GM19467 (cell line): Measurements from ENCODE around the gene EXO5.
"Not testable (repeated sequence)": the region's sequence is repeated elsewhere in the genome, so short reads cannot be mapped to it uniquely, and the experiment has no call there.

Experiments
- ATAC-seq: cut with Tn5 transposase; IDR thresholded peaks from one replicate; pipeline ENCODE4 v1.9.1; 2021; ENCODE audit warnings: mild to moderate bottlenecking, moderate library complexity; ENCODE audit not compliant: unreplicated experiment

Gene EXO5

GRCh38 chr1:40546957-40547356 is 38.4 kb downstream of the EXO5 start:
- ATAC-seq: no peak

- ATAC-seq: no peak
These were observed 44.5 kb downstream of the EXO5 start for GRCh38 chr1:40553017-40553416.

- ATAC-seq: not testable (repeated sequence)
These were observed 46.2 kb downstream of the EXO5 start for GRCh38 chr1:40554807-40555206.

GRCh38 chr1:40556121-40556520 is 47.6 kb downstream of the EXO5 start:
- ATAC-seq: no peak

GRCh38 chr1:40558241-40558640 is 49.7 kb downstream of the EXO5 start:
- not testable (repeated sequence) for ATAC-seq

- no peak for ATAC-seq
These were observed 53.6 kb downstream of the EXO5 start for GRCh38 chr1:40562185-40562584.

- no peak for ATAC-seq
These were observed 54.7 kb downstream of the EXO5 start for GRCh38 chr1:40563266-40563665.

- ATAC-seq: no peak
These were observed 55.9 kb downstream of the EXO5 start for GRCh38 chr1:40564506-40564905.

GRCh38 chr1:40564913-40565312 is 56.3 kb downstream of the EXO5 start:
- ATAC-seq: no peak
